GM21528 (cell line): ENCODE data around the gene FRYL.

Source experiments
- ATAC-seq: cut with Tn5 transposase; IDR thresholded peaks from one replicate; pipeline ENCODE4 v1.9.1; 2021; ENCODE audit warnings: mild to moderate bottlenecking, moderate library complexity; ENCODE audit not compliant: unreplicated experiment, low FRiP score

Gene FRYL

GRCh38 chr4:48571471-48571870 lies 208.6 kb downstream of the FRYL start:
- ATAC-seq, result no peak

- ATAC-seq, result no peak
Observed at GRCh38 chr4:48570646-48571220, 209.3 kb downstream of the FRYL start.

GRCh38 chr4:48566034-48566384 lies 214.1 kb downstream of the FRYL start:
- ATAC-seq, result no peak

- ATAC-seq, result no peak
Observed at GRCh38 chr4:48565362-48566033, 214.6 kb downstream of the FRYL start.

- ATAC-seq, result no peak
Observed at GRCh38 chr4:48564151-48564550, 215.9 kb downstream of the FRYL start.

- no peak for ATAC-seq
Observed at GRCh38 chr4:48558819-48559218, 221.3 kb downstream of the FRYL start.

GRCh38 chr4:48558026-48558425 lies 222.1 kb downstream of the FRYL start:
- no peak for ATAC-seq

GRCh38 chr4:48557478-48557877 lies 222.6 kb downstream of the FRYL start:
- no peak for ATAC-seq

GRCh38 chr4:48556268-48556667 lies 223.8 kb downstream of the FRYL start:
- no peak for ATAC-seq

- ATAC-seq, result no peak
Observed at GRCh38 chr4:48554606-48555005, 225.5 kb downstream of the FRYL start.

GRCh38 chr4:48553720-48554119 lies 226.4 kb downstream of the FRYL start:
- ATAC-seq, result no peak

GRCh38 chr4:48546336-48546735 lies 233.7 kb downstream of the FRYL start:
- no peak for ATAC-seq

GRCh38 chr4:48543796-48544195 lies 236.3 kb downstream of the FRYL start:
- ATAC-seq, result no peak

- no peak for ATAC-seq
Observed at GRCh38 chr4:48542888-48543287, 237.2 kb downstream of the FRYL start.

GRCh38 chr4:48539597-48539996 lies 240.5 kb downstream of the FRYL start:
- ATAC-seq, result no peak

- no peak for ATAC-seq
Observed at GRCh38 chr4:48538358-48538757, 241.7 kb downstream of the FRYL start.

- no peak for ATAC-seq
Observed at GRCh38 chr4:48526406-48526805, 253.7 kb downstream of the FRYL start.

- no peak for ATAC-seq
Observed at GRCh38 chr4:48518143-48518542, 261.9 kb downstream of the FRYL start.

- ATAC-seq, result no peak
Observed at GRCh38 chr4:48509543-48509942, 270.5 kb downstream of the FRYL start.

- ATAC-seq, result no peak
Observed at GRCh38 chr4:48506716-48507115, 273.4 kb downstream of the FRYL start.

- ATAC-seq, result no peak
Observed at GRCh38 chr4:48504352-48504751, 275.7 kb downstream of the FRYL start.

- ATAC-seq, result no peak
Observed at GRCh38 chr4:48504026-48504330, 276.1 kb downstream of the FRYL start.
